ENCODE measurements around the gene VPS50.

DNA sequence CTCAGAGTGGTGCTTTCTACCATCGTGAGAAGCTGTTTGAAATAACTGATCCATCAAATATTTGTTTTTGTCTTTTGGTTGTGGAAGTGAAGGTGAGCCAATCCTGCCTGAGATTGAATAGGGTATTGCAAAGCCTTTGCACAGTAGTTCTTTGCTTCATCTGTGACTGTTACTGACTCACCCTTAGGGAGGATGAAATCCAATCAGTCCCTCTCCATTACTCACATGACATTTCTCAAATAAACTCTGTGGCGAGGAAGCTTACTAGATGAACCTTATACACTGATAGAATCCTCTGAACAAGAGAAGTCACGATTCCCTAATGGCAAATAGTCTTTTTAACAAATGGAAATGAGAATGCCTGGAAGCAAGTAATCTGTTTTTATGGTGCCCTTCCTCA, 37.8 kb upstream of the VPS50 start:
- TF ChIP-seq POLR2AphosphoS5 (IDR thresholded peaks at IDR 0.05): no peak
- no peak for TF ChIP-seq POLR2A (IDR thresholded peaks at IDR 0.05)
- TF ChIP-seq, protein P1, sequence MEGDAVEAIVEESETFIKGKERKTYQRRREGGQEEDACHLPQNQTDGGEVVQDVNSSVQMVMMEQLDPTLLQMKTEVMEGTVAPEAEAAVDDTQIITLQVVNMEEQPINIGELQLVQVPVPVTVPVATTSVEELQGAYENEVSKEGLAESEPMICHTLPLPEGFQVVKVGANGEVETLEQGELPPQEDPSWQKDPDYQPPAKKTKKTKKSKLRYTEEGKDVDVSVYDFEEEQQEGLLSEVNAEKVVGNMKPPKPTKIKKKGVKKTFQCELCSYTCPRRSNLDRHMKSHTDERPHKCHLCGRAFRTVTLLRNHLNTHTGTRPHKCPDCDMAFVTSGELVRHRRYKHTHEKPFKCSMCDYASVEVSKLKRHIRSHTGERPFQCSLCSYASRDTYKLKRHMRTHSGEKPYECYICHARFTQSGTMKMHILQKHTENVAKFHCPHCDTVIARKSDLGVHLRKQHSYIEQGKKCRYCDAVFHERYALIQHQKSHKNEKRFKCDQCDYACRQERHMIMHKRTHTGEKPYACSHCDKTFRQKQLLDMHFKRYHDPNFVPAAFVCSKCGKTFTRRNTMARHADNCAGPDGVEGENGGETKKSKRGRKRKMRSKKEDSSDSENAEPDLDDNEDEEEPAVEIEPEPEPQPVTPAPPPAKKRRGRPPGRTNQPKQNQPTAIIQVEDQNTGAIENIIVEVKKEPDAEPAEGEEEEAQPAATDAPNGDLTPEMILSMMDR (IDR thresholded peaks at IDR 0.05): no peak

Measured in breast epithelium (tissue), 3 donors.